HepG2 (cell line): ENCODE results near the gene MPPE1. TPM values are rescaled to one million over a fixed set of nuclear protein-coding genes. Genes with fewer than 3 reads are reported as not detected.

ENCODE experiments used
- AGO2 ChIP-seq: fragments of 200-400 bp; formaldehyde crosslinking; optimal IDR thresholded peaks from 2 replicates; pipeline ENCODE3; 2017; ENCODE audit warnings: mild to moderate bottlenecking, low read depth, low read length, moderate library complexity
- AHR ChIP-seq: IDR thresholded peaks from 2 replicates; pipeline ENCODE4 v1.6.1; 2018; ENCODE audit warnings: missing genetic modification reagents, missing compliant biosample characterization
- CBFB ChIP-seq: sonication (generic); formaldehyde crosslinking; IDR thresholded peaks from 2 replicates; pipeline ENCODE4 v1.4.0; 2020; ENCODE audit warnings: missing genetic modification reagents
- ELF4 ChIP-seq: sonication (generic); formaldehyde crosslinking; IDR thresholded peaks from 2 replicates; pipeline ENCODE4 v1.5.0; 2020; ENCODE audit warnings: missing genetic modification reagents, mild to moderate bottlenecking, moderate library complexity, borderline replicate concordance
- FOXA1 ChIP-seq, 2 experiments: fragments of 450-650 bp in 1 of 2; sonication (generic) in 1 of 2; formaldehyde crosslinking in 1 of 2; IDR thresholded peaks; 2 replicates each; pipeline versions ENCODE4 v1.4.0 to v1.6.1; 2016 to 2020; ENCODE audit warnings: missing genetic modification reagents in 1 of 2
- GFI1 ChIP-seq: sonication (generic); formaldehyde crosslinking; IDR thresholded peaks from 2 replicates; pipeline ENCODE4 v1.5.0; 2020; ENCODE audit warnings: missing genetic modification reagents, mild to moderate bottlenecking, borderline replicate concordance
- GPBP1L1 ChIP-seq: sonication (generic); formaldehyde crosslinking; IDR thresholded peaks from 2 replicates; pipeline ENCODE4 v1.5.0; 2020; ENCODE audit warnings: mild to moderate bottlenecking, missing genetic modification reagents
- HNRNPLL ChIP-seq: fragments of 200-400 bp; formaldehyde crosslinking; IDR thresholded peaks from 2 replicates; pipeline ENCODE4 v1.6.1; 2017; ENCODE audit warnings: mild to moderate bottlenecking, low read depth, low read length; ENCODE audit not compliant: poor library complexity, severe bottlenecking
- HOXA5 ChIP-seq: sonication (generic); formaldehyde crosslinking; IDR thresholded peaks from 2 replicates; pipeline ENCODE4 v1.4.0; 2020; ENCODE audit warnings: missing genetic modification reagents
- IRF2 ChIP-seq: IDR thresholded peaks from 2 replicates; pipeline ENCODE4 v1.6.1; 2018; ENCODE audit warnings: missing genetic modification reagents, missing compliant biosample characterization
- JDP2 ChIP-seq: sonication (generic); formaldehyde crosslinking; IDR thresholded peaks from 2 replicates; pipeline ENCODE4 v1.8.1; 2022; ENCODE audit warnings: missing genetic modification reagents, borderline replicate concordance
- KDM1A ChIP-seq: IDR thresholded peaks from 2 replicates; pipeline ENCODE4 v1.6.1; 2016; ENCODE audit warnings: missing compliant biosample characterization
- KDM5A ChIP-seq: fragments of 200-600 bp; sonication (generic); IDR thresholded peaks from 2 replicates; pipeline ENCODE4 v1.7.0; 2018; ENCODE audit warnings: antibody characterized with exemption, mild to moderate bottlenecking, low read length, borderline replicate concordance
- KDM6A ChIP-seq: IDR thresholded peaks from 2 replicates; pipeline ENCODE4 v1.6.1; 2016; ENCODE audit warnings: low read depth
- KLF11 ChIP-seq: IDR thresholded peaks from 2 replicates; pipeline ENCODE4 v1.6.1; 2016; ENCODE audit warnings: missing compliant biosample characterization
- MAFF ChIP-seq: IDR thresholded peaks from 2 replicates; pipeline ENCODE4 v1.6.1; 2011; ENCODE audit warnings: low read depth, low read length, improper control_type of control experiment
- MED8 ChIP-seq: sonication (generic); formaldehyde crosslinking; IDR thresholded peaks from 2 replicates; pipeline ENCODE4 v1.8.1; 2023; ENCODE audit warnings: mild to moderate bottlenecking, missing genetic modification reagents; ENCODE audit not compliant: insufficient replicate concordance
- NFYC ChIP-seq: IDR thresholded peaks from 2 replicates; pipeline ENCODE4 v1.6.1; 2016; ENCODE audit warnings: missing genetic modification reagents, missing compliant biosample characterization
- NR2F2 ChIP-seq: IDR thresholded peaks from 2 replicates; pipeline ENCODE4 v1.6.1; 2012; ENCODE audit warnings: low read depth, inconsistent platforms, borderline replicate concordance
- PATZ1 ChIP-seq: sonication (generic); formaldehyde crosslinking; IDR thresholded peaks from 2 replicates; pipeline ENCODE4 v1.4.0; 2020; ENCODE audit warnings: missing genetic modification reagents
- SALL1 ChIP-seq: sonication (generic); formaldehyde crosslinking; IDR thresholded peaks from 2 replicates; pipeline ENCODE4 v1.8.0; 2022; ENCODE audit warnings: mild to moderate bottlenecking, missing genetic modification reagents
- TARDBP ChIP-seq: sonication (generic); formaldehyde crosslinking; IDR thresholded peaks from 2 replicates; pipeline ENCODE4 v1.8.0; 2022; ENCODE audit warnings: mild to moderate bottlenecking, missing genetic modification reagents
- ZNF264 ChIP-seq: sonication (generic); formaldehyde crosslinking; IDR thresholded peaks from 2 replicates; pipeline ENCODE4 v1.4.0; 2020; ENCODE audit warnings: missing genetic modification reagents
- ZNF280D ChIP-seq: sonication (generic); formaldehyde crosslinking; IDR thresholded peaks from 2 replicates; pipeline ENCODE4 v1.5.1; 2020; ENCODE audit warnings: mild to moderate bottlenecking, missing genetic modification reagents
- ZNF432 ChIP-seq: sonication (generic); formaldehyde crosslinking; IDR thresholded peaks from 2 replicates; pipeline ENCODE4 v1.5.0; 2020; ENCODE audit warnings: missing genetic modification reagents, mild to moderate bottlenecking, borderline replicate concordance
- ZSCAN25 ChIP-seq: sonication (generic); formaldehyde crosslinking; IDR thresholded peaks from 2 replicates; pipeline ENCODE4 v1.8.0; 2022; ENCODE audit warnings: mild to moderate bottlenecking, missing genetic modification reagents
- polyA plus RNA-seq, 8 experiments: library from polyadenylated mRNA; depleted of rRNA in 3 of 8; stranded (reverse) in 7 of 8; unstranded in 1 of 8; fragments of >200 nt; fragmentation: Illumina TruSeq in 4 of 8; extraction: Trizol in 4 of 8; gene quantifications; 2 replicates each; pipeline versions ENCODE4 v1.2.1 to v1.2.3, GENCODE V29; 2011 to 2016; ENCODE audit warnings: low read depth in 4 of 8, missing spikeins in 1 of 8, mixed read lengths in 1 of 8; ENCODE audit not compliant: insufficient read depth in 1 of 8
- total RNA-seq, 5 experiments: library from RNA; depleted of rRNA; stranded (reverse); fragments of >200 nt; fragmentation: Illumina TruSeq; extraction: Trizol; gene quantifications; 2 replicates each; pipeline ENCODE4 v1.2.3, GENCODE V29; 2016; ENCODE audit warnings: low read depth in 1 of 5

The MPPE1 gene
- total and polyA plus RNA-seq, 2 of the 13 experiments (the other 11 are each of a cell fraction or from before 2014, with no cell fraction given) = 9.6 to 11.9 TPM

GRCh38 chr18:11851146-11851805, 56.8 kb downstream of the MPPE1 start, which contains the start of gene CHMP1B (continued):
- TF ChIP-seq GFI1 (CRISPR knock-in tag) (no peak), AHR (CRISPR knock-in tag) (no peak), MED8 (peak; percentile 60), KDM6A (no peak), MAFF (no peak), ZSCAN25 (CRISPR knock-in tag) (peak; percentile 37; the same call in 1 of the 2 replicates), JDP2 (CRISPR knock-in tag) (no peak), KDM1A (CRISPR knock-in tag) (no peak), ZNF264 (CRISPR knock-in tag) (no peak; the same call in 1 of the 2 replicates), KDM5A (peak; percentile 99), HNRNPLL (peak; percentile 98), NR2F2 (peak; percentile 38; the same call in 1 of the 2 replicates), ZNF432 (CRISPR knock-in tag) (no peak), KLF11 (CRISPR knock-in tag) (peak; percentile 87; the same call in 1 of the 2 replicates), AGO2 (peak; percentile 51), ZNF280D (no peak), SALL1 (peak; percentile 83), ELF4 (CRISPR knock-in tag) (peak; percentile 99), TARDBP (CRISPR knock-in tag) (peak; percentile 80; the same call in 1 of the 2 replicates), FOXA1 (IDR thresholded peaks at IDR 0.05) (no peak), FOXA1 (CRISPR knock-in tag; IDR thresholded peaks at IDR 0.05) (0 out of 2 replicates have a peak, but pooled peaks have one; percentile 4), PATZ1 (peak; percentile 73; the same call in 1 of the 2 replicates), IRF2 (peak; percentile 93), CBFB (CRISPR knock-in tag) (peak; percentile 88), GPBP1L1 (CRISPR knock-in tag) (no peak), NFYC (peak; percentile 45; the same call in 1 of the 2 replicates), HOXA5 (CRISPR knock-in tag) (peak; percentile 58; the same call in 1 of the 2 replicates)
